Karpas-422 (cell line): ENCODE data around the gene NXPH1. TPM values are rescaled to one million over a fixed set of nuclear protein-coding genes. Genes with fewer than 3 reads are reported as not detected.

ENCODE experiments used
- DNase-seq: peaks from one replicate; pipeline ENCODE4 v3.0.0-alpha.2; 2015
- H2AFZ ChIP-seq: fragments of 200-600 bp; sonication (generic); 2 replicates; pipeline ENCODE4 v1.6.1; 2014; ENCODE audit warnings: antibody characterized with exemption, low read length, mixed read lengths
- H3K27ac ChIP-seq: fragments of 200-600 bp; sonication (generic); 2 replicates; pipeline ENCODE4 v1.5.1; 2014; ENCODE audit warnings: mild to moderate bottlenecking, low read length, moderate library complexity
- H3K27me3 ChIP-seq: fragments of 200-600 bp; sonication (generic); 2 replicates; pipeline ENCODE4 v1.6.1; 2014; ENCODE audit warnings: low read length, mixed read lengths
- H3K36me3 ChIP-seq: fragments of 200-600 bp; sonication (generic); 2 replicates; pipeline ENCODE4 v1.6.1; 2014; ENCODE audit warnings: low read length, mixed read lengths; ENCODE audit not compliant: insufficient read depth
- H3K4me1 ChIP-seq: fragments of 200-600 bp; sonication (generic); 2 replicates; pipeline ENCODE4 v1.6.1; 2014; ENCODE audit warnings: mild to moderate bottlenecking, low read length, mixed read lengths
- H3K4me2 ChIP-seq: fragments of 200-600 bp; sonication (generic); 2 replicates; pipeline ENCODE4 v1.6.1; 2014; ENCODE audit warnings: low read length, low read depth, mild to moderate bottlenecking; ENCODE audit not compliant: poor library complexity, severe bottlenecking
- H3K4me3 ChIP-seq: fragments of 200-600 bp; sonication (generic); 2 replicates; pipeline ENCODE4 v1.5.1; 2014; ENCODE audit warnings: mild to moderate bottlenecking, antibody characterized with exemption, low read length, mixed read lengths
- H3K79me2 ChIP-seq: fragments of 200-600 bp; sonication (generic); 2 replicates; pipeline ENCODE4 v1.6.1; 2014; ENCODE audit warnings: mild to moderate bottlenecking, low read length, mixed read lengths
- H3K9ac ChIP-seq: fragments of 200-600 bp; sonication (generic); 2 replicates; pipeline ENCODE4 v1.6.0; 2014; ENCODE audit warnings: low read length
- H3K9me2 ChIP-seq: fragments of 200-600 bp; sonication (generic), shearing (Covaris generic); replicated peaks from 2 replicates; pipeline ENCODE4 v1.6.0; 2014; ENCODE audit warnings: mild to moderate bottlenecking, low read length, moderate library complexity; ENCODE audit not compliant: insufficient read depth
- H3K9me3 ChIP-seq: fragments of 300-700, 200-600 bp; sonication (generic); 2 replicates; pipeline ENCODE4 v1.6.1; 2014; ENCODE audit warnings: low read length, mixed read lengths
- H4K20me1 ChIP-seq: fragments of 200-600 bp; sonication (generic); 2 replicates; pipeline ENCODE4 v1.6.1; 2014; ENCODE audit warnings: mild to moderate bottlenecking, antibody characterized with exemption, low read length, low read depth; ENCODE audit not compliant: insufficient read depth
- total RNA-seq: library from RNA; depleted of rRNA; stranded (reverse); fragments of >200 nt; shearing (Covaris generic); gene quantifications from 2 replicates; pipeline ENCODE4 v1.2.3, GENCODE V29; 2014; ENCODE audit warnings: low replicate concordance

Gene NXPH1
- total RNA-seq, 1 experiment from 2014 or later = not detected

DNA sequence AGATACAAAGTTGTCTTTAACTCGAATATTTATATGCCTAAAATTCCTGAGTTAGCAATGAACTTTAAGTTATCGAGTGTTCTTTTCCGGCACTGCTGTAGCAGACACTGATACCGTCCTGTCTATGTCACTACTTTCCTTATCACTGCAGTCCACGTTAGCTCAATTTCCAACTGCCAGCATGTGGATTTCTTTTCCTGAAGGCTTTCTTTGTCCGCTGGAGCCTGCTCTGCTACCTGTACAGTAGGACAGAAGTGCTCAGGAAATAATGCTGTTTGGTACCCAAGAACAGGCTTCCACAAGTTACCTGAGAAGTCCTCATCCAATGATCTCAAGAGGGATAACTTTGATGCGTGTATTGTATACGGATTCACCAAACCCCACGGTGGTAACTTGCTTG, 329.4 kb downstream of the NXPH1 start:
- Histone ChIP-seq H3K9me2 (no peaks in the 10 kb centered on the region), H3K9ac (no peak overlapping the region), H3K36me3 (no peaks in the 10 kb centered on the region), H3K4me3 (no peak overlapping the region), H4K20me1 (no peaks in the 10 kb centered on the region), H3K4me1 (no peaks in the 10 kb centered on the region), H3K27ac (no peak overlapping the region), H3K27me3 (no peaks in the 10 kb centered on the region), H3K9me3 (no peaks in the 10 kb centered on the region), H2AFZ (no peak overlapping the region), H3K79me2 (no peaks in the 10 kb centered on the region), H3K4me2 (no peak overlapping the region)
- DNase-seq = no peak

DNA sequence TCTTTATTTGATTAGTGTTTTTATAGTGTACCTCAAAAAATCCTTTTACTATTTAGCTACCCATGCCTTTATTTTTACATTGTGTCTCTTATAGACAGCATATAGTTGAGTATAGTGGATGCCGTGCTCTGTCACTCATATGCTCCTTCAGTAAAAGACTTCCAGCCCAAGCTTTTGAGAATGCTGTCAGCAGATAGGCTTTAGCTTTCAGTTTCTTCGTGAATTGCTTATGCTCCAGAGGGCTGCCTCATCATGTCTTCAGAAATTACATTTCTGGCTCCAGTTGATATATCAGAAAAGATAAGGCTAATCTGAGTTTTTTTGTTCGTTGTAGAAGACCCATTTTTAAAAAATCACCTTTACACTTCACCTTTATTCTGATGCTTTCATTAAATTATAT, 332.0 kb downstream of the NXPH1 start:
- Histone ChIP-seq H3K9me3 (no peaks in the 10 kb centered on the region), H3K4me2 (no peak overlapping the region), H4K20me1 (no peaks in the 10 kb centered on the region), H3K9me2 (no peaks in the 10 kb centered on the region), H3K9ac (no peak overlapping the region), H3K4me1 (no peaks in the 10 kb centered on the region), H3K27ac (no peak overlapping the region), H3K79me2 (no peaks in the 10 kb centered on the region), H3K4me3 (no peak overlapping the region), H2AFZ (no peak overlapping the region), H3K27me3 (no peaks in the 10 kb centered on the region), H3K36me3 (no peaks in the 10 kb centered on the region)
- no peak for DNase-seq

DNA sequence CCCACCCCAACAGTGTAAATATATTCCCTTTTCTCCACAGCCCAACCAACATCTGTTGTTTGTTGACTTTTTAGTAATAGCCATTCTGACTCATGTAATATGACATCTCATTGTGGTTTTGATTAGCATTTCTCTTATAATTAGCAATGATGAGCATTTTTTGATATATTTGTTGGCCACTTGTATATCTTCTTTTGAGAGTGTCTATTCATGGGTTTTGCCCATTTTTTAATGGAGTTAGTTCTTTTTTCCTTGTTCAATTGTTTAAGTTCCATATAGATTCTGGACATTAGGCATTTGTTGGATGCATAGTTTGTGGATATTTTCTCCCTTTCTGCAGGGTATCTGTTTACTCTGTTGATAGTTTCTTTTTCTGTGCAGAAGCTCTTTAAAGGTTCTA, 340.1 kb downstream of the NXPH1 start:
- Histone ChIP-seq H2AFZ (no peak overlapping the region), H3K36me3 (no peaks in the 10 kb centered on the region), H3K9me2 (no peaks in the 10 kb centered on the region; the same call in 1 of the 2 replicates), H4K20me1 (no peaks in the 10 kb centered on the region), H3K4me3 (no peak overlapping the region), H3K4me1 (no peaks in the 10 kb centered on the region), H3K79me2 (no peaks in the 10 kb centered on the region), H3K9me3 (peaks cover 4% of the 10 kb centered on the region), H3K27me3 (no peaks in the 10 kb centered on the region), H3K4me2 (no peak overlapping the region), H3K9ac (no peak overlapping the region), H3K27ac (no peak overlapping the region)
- DNase-seq = no peak

DNA sequence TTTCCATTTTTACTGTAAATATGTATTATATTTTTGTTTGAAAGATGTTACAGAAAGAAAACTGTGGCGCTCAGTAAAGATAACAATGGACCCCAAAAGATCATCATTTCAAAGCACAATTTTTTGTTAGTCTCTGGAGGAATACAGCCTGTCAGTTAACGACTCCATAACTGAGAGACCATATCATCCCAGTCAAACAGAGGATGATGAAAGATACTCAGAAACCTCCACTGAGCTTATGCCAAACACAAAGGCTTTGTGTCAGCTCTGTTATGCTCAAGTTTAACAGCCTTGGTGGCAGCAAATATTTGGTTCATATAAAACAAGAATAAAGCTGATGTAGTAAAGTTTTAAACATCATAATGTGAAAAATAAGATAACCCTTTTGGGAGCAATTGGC, 345.1 kb downstream of the NXPH1 start:
- Histone ChIP-seq H3K4me1 (no peaks in the 10 kb centered on the region), H2AFZ (no peak overlapping the region), H3K4me2 (no peak overlapping the region), H3K9me3 (peaks cover 4% of the 10 kb centered on the region), H4K20me1 (no peaks in the 10 kb centered on the region), H3K9me2 (no peaks in the 10 kb centered on the region; the same call in 1 of the 2 replicates), H3K27ac (no peak overlapping the region), H3K4me3 (no peak overlapping the region), H3K79me2 (no peaks in the 10 kb centered on the region), H3K36me3 (no peaks in the 10 kb centered on the region), H3K9ac (no peak overlapping the region), H3K27me3 (no peaks in the 10 kb centered on the region)
- DNase-seq = no peak

DNA sequence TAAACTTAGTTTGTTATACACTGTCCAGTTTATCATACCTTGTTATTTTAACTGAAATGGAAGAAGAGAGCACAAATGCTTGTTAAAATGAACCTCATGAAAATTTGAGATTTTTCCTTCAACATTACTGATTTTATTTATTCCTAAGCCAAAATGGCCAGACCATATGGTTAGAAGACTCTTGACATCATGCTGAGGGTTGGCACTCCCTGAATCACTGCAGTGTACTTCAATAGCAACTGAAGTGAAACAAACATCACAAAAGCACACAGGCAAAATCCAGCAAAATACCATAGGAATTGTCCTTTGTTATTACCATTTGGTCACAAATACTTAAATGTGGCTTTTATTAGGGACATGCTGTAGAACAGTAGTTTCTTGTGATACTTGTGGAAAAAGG, 347.8 kb downstream of the NXPH1 start:
- no peak overlapping the region for H3K9ac ChIP-seq
- H3K27me3 ChIP-seq = no peaks in the 10 kb centered on the region
- H4K20me1 ChIP-seq = no peaks in the 10 kb centered on the region
- H2AFZ ChIP-seq = no peak overlapping the region
- H3K36me3 ChIP-seq = no peaks in the 10 kb centered on the region
- DNase-seq = no peak
- H3K79me2 ChIP-seq = no peaks in the 10 kb centered on the region
- no peaks in the 10 kb centered on the region for H3K4me1 ChIP-seq
- H3K9me3 ChIP-seq = peaks cover 4% of the 10 kb centered on the region; the same call in 1 of the 2 replicates
- H3K4me2 ChIP-seq = no peak overlapping the region
- H3K27ac ChIP-seq = no peak overlapping the region
- no peak overlapping the region for H3K4me3 ChIP-seq
- H3K9me2 ChIP-seq = no peaks in the 10 kb centered on the region

DNA sequence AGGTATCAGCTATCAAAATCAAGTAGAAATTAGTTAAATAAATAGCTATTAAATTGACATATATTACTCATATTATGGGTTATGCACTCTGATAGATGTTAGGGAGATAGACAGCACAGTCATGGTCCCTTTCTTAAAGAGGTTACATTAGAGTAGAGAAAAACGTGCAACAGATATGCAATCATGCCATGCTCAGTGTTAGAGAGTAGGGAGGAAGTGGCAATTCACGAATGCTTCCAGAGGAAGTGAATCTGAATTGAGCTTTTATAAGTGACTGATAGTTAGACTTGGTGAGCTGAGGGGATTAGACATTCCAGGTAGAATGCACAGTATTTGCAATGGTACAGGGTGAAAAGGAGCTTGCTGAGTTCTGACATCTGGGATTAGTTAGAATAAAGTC, 349.8 kb downstream of the NXPH1 start:
- H3K9me2 ChIP-seq = no peaks in the 10 kb centered on the region
- H3K79me2 ChIP-seq = no peaks in the 10 kb centered on the region
- H3K27ac ChIP-seq = no peak overlapping the region
- H3K36me3 ChIP-seq = no peaks in the 10 kb centered on the region
- H3K4me1 ChIP-seq = no peaks in the 10 kb centered on the region
- no peak for DNase-seq
- no peak overlapping the region for H3K4me3 ChIP-seq
- no peak overlapping the region for H2AFZ ChIP-seq
- no peaks in the 10 kb centered on the region for H4K20me1 ChIP-seq
- H3K9me3 ChIP-seq = peaks cover 4% of the 10 kb centered on the region; the same call in 1 of the 2 replicates
- no peak overlapping the region for H3K4me2 ChIP-seq
- H3K9ac ChIP-seq = no peak overlapping the region
- no peaks in the 10 kb centered on the region for H3K27me3 ChIP-seq

DNA sequence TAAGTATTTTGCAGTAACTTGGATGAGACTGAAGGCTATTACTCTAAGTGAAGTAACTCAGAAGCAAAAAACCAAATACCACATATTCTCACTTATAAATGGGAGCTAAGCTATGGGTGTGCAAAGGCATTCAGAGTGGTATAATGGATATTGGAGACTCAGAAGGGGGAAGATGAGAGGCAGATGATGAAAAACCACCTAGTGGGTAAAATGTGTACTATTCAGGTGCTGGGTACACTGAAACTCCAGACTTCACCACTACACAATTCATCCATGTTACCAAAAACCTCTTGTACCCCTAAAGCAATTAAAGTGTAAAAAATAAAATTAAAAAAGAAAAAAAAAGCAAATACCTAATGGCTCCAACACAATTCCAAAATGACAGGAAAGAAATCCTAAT, 351.7 kb downstream of the NXPH1 start:
- H3K79me2 ChIP-seq = no peaks in the 10 kb centered on the region
- no peak overlapping the region for H3K9ac ChIP-seq
- no peak overlapping the region for H3K4me3 ChIP-seq
- H3K27me3 ChIP-seq = no peaks in the 10 kb centered on the region
- no peak for DNase-seq
- no peak overlapping the region for H3K4me2 ChIP-seq
- H3K9me3 ChIP-seq = peaks cover 10% of the 10 kb centered on the region; the same call in 1 of the 2 replicates
- no peaks in the 10 kb centered on the region for H3K36me3 ChIP-seq
- H3K4me1 ChIP-seq = no peaks in the 10 kb centered on the region
- H4K20me1 ChIP-seq = no peaks in the 10 kb centered on the region
- no peaks in the 10 kb centered on the region for H3K9me2 ChIP-seq
- no peak overlapping the region for H3K27ac ChIP-seq
- no peak overlapping the region for H2AFZ ChIP-seq

DNA sequence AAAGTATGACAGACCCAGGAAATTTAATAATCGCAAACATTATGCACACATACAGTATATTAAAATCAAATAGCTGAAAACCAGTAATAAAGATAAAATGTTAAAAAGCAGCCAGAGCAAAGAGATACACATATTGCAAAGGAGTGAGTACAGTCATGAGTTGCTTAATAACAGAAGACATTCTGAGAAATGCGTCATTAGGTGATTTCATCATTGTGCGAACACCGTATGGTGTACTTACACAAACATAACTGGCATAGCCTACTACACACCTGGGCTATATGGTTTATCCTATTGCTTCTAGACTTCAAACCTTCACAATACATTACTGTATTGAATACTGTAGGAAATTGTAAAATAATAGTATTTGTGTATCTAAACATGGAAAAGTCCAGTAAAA, 367.6 kb downstream of the NXPH1 start:
- H3K4me3 ChIP-seq = no peak overlapping the region
- no peaks in the 10 kb centered on the region for H3K36me3 ChIP-seq
- no peaks in the 10 kb centered on the region for H4K20me1 ChIP-seq
- no peaks in the 10 kb centered on the region for H3K4me1 ChIP-seq
- H3K9me3 ChIP-seq = peaks cover 8% of the 10 kb centered on the region
- DNase-seq = no peak
- no peaks in the 10 kb centered on the region for H3K9me2 ChIP-seq
- no peaks in the 10 kb centered on the region for H3K79me2 ChIP-seq
- H3K27ac ChIP-seq = no peak overlapping the region
- no peak overlapping the region for H2AFZ ChIP-seq
- H3K27me3 ChIP-seq = no peaks in the 10 kb centered on the region
- H3K9ac ChIP-seq = no peak overlapping the region
- no peak overlapping the region for H3K4me2 ChIP-seq
